ENCODE data around the gene COL18A1. TPM values are rescaled to one million over a fixed set of nuclear protein-coding genes. Genes with fewer than 3 reads are reported as not detected.

Gene COL18A1
- total and polyA plus RNA-seq, 4 donors = 44.9 to 308 (median 232) TPM

- H3K4me3 ChIP-seq (ENCODE audit: low read depth in 1 of 3, low read length in 3 of 3) = no peak overlapping the region
- 85% methylated on average over 13 of the region's 13 CpGs for WGBS
- no peaks in the 10 kb centered on the region for H3K4me1 ChIP-seq (ENCODE audit: control insufficient read depth in 4 of 4, insufficient read depth in 4 of 4, low read length in 3 of 4)
- TF ChIP-seq EGR1 (IDR thresholded peaks at IDR 0.05; ENCODE audit: low read depth in 2 of 2) (no peak), ATF3 (IDR thresholded peaks at IDR 0.05) (no peak), HNF4G (IDR thresholded peaks at IDR 0.05) (no peak), FOXA2 (IDR thresholded peaks at IDR 0.05) (no peak), TAF1 (conservative IDR thresholded peaks at IDR 0.05) (no peak), RXRA (IDR thresholded peaks at IDR 0.05) (no peak), ZBTB33 (IDR thresholded peaks at IDR 0.05) (no peak), JUND (IDR thresholded peaks at IDR 0.05) (no peak), REST (IDR thresholded peaks at IDR 0.05) (no peak), NR2F2 (IDR thresholded peaks at IDR 0.05) (no peak), YY1 (IDR thresholded peaks at IDR 0.05) (no peak), MAX (IDR thresholded peaks at IDR 0.05) (no peak), SP1 (IDR thresholded peaks at IDR 0.05) (no peak)
- no peak for DNase-seq (ENCODE audit: low spot score)
- no peaks in the 10 kb centered on the region for H3K27me3 ChIP-seq (ENCODE audit: control insufficient read depth in 4 of 4, insufficient read depth in 4 of 4, low read length in 3 of 4)
- no peak overlapping the region for H3K27ac ChIP-seq (ENCODE audit: low read depth in 1 of 2, low read length in 2 of 2)
- H3K9me3 ChIP-seq (ENCODE audit: control insufficient read depth in 4 of 4, low read length in 3 of 4) = no peaks in the 10 kb centered on the region
- H3K36me3 ChIP-seq (ENCODE audit: control insufficient read depth in 4 of 4, insufficient read depth in 3 of 4, low read depth in 1 of 4, low read length in 3 of 4) = no peaks in the 10 kb centered on the region
- no peak overlapping the region for H3K9ac ChIP-seq (ENCODE audit: low read depth in 1 of 2, low read length in 2 of 2)
These were observed 33.9 kb upstream of the COL18A1 start for GRCh38 chr21:45371081-45371480.

GRCh38 chr21:45371655-45372054 lies 33.3 kb upstream of the COL18A1 start:
- Histone ChIP-seq H3K27me3 (ENCODE audit: control insufficient read depth in 4 of 4, insufficient read depth in 4 of 4, low read length in 3 of 4) (no peaks in the 10 kb centered on the region), H3K4me1 (ENCODE audit: control insufficient read depth in 4 of 4, insufficient read depth in 4 of 4, low read length in 3 of 4) (no peaks in the 10 kb centered on the region), H3K4me3 (ENCODE audit: low read depth in 1 of 3, low read length in 3 of 3) (no peak overlapping the region), H3K9me3 (ENCODE audit: control insufficient read depth in 4 of 4, low read length in 3 of 4) (no peaks in the 10 kb centered on the region), H3K36me3 (ENCODE audit: control insufficient read depth in 4 of 4, insufficient read depth in 3 of 4, low read depth in 1 of 4, low read length in 3 of 4) (no peaks in the 10 kb centered on the region), H3K27ac (ENCODE audit: low read depth in 1 of 2, low read length in 2 of 2) (no peak overlapping the region), H3K9ac (ENCODE audit: low read depth in 1 of 2, low read length in 2 of 2) (no peak overlapping the region)
- no peak for DNase-seq (ENCODE audit: low spot score)
- no peak for TF ChIP-seq HNF4G (IDR thresholded peaks at IDR 0.05)
- TF ChIP-seq NR2F2 (IDR thresholded peaks at IDR 0.05) = no peak
- no peak for TF ChIP-seq ZBTB33 (IDR thresholded peaks at IDR 0.05)
- no peak for TF ChIP-seq RAD21 (IDR thresholded peaks at IDR 0.05)
- no peak for TF ChIP-seq ATF3 (IDR thresholded peaks at IDR 0.05)
- TF ChIP-seq FOXA1 (IDR thresholded peaks at IDR 0.05) = no peak
- TF ChIP-seq EGR1 (IDR thresholded peaks at IDR 0.05; ENCODE audit: low read depth in 2 of 2) = no peak
- TF ChIP-seq HNF4A (conservative IDR thresholded peaks at IDR 0.05) = no peak
- TF ChIP-seq REST (IDR thresholded peaks at IDR 0.05) = no peak
- 90% methylated on average over 5 of the region's 5 CpGs for WGBS

Data from liver (tissue), 9 donors.